Colon (tissue), 2 donors: ENCODE data around the gene ARPC1B.
"Not testable (repeated sequence)": the region's sequence is repeated elsewhere in the genome, so short reads cannot be mapped to it uniquely, and the experiment has no call there.

ENCODE experiments used
- FAIRE-seq: peaks from 2 replicates; lab custom pipeline; 2012; peaks lifted over from hg19 to GRCh38; lab: Jason Lieb, UNC
- donor health status: control.
- donor health status: control.

ARPC1B gene

GRCh38 chr7:99368750-99369389 is 5.7 kb upstream of the ARPC1B start:
- FAIRE-seq: no peak

DNA sequence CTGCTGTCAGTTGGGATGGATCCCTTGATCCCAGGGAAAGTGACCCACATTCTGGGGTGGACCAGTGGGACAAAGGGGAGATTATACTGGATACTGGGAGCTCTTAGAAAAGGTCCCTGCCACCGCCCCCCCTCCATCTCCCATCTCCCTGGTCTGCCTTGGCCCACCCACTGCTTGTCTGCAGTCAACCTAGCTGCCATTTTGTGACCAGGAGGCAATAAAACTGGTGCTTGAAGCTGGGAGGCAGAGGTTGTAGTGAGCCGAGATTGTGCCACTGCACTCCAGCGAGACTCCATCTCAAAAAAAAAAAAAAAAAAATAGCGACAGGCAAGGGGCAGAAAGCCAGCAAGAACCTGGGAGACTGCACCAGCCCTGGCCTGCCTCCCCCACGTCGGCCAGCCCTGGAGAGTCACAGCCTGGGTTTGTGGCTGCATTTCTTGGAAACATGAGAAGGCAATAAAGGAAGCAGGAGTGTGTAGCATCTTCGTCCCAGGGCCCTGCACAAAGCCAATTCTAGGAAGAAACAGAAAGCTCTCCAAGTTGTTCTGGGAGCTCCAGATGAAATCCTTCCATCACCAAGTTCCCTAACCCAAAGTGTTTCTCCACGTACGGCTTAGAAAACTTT is 4.7 kb upstream of the ARPC1B start:
- FAIRE-seq: no peak

DNA sequence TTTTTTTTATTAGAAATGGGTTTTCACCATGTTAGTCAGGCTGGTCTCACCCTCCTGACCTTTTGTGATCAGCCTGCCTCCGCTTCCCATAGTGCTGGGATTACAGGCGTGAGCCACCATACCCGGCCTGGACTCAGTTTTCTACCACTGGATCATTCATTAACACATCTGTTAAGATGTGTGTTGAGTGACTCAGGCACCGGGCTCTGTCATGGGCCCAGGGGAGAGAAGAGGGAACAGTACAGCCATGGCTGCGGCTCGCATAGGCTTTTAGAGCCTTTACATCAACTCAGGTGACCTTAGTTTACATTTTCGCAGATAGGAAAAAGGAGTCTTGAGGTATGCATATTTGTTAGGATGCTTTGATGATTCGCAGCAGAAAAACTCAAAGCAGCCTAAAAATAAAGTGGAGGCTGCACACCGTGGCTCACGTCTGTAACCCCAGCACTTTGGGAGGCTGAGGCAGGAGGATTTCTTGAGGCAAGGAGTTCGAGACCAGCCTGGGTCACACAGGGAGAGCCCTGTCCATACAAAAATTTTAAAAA is 3.1 kb upstream of the ARPC1B start:
- FAIRE-seq: no peak

GRCh38 chr7:99372275-99373090 is 2.0 kb upstream of the ARPC1B start:
- no peak for FAIRE-seq

DNA sequence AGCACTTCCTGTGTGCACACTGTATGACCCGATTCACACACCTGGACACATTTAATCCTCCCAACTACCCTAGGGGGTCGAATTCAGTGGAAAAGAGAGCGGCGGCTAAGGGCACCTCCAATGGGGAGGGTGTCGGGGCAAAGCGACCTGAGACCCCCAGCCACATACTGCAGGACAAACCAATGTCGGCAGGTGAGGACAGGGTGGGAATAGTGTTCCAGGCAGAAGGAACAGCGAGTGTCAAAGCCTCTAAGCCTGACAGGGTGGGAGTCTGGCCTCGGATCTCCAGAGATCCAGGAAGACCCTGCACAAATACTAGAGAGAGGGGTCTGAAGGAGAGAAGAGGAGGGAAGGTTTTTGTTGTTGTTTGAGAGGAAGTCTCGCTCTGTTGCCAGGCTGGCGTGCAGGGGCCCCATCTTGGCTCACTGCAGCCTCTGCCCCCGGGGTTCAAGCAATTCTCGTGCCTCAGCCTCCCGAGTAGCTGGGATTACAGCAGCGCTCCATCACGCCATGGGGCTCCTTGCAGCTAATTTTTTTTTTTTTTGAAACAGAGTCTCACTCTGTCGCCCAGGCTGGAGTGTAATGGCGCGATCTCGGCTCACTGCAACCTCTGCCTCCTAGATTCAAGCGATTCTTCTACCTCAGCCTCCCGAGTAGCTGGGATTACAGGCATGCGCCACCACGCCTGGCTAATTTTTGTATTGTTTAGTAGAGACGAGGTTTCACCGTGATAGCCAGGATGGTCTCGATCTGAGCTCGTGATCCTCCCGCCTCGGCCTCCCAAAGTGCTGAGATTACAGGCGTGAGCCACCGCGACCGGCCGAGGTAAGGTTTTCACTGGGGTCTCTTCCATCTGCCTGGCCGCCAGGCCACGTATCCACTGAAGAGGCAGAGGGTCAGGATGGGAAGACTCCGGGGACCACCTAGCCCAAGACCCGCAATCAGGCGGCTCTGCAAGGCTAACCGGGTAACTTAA is 1.2 kb upstream of the ARPC1B start:
- no peak for FAIRE-seq

GRCh38 chr7:99375070-99375807 is 709 bp downstream of the ARPC1B start:
- FAIRE-seq: no peak

- FAIRE-seq: no peak
Measured at GRCh38 chr7:99379043-99379577, 4.6 kb downstream of the ARPC1B start.

- FAIRE-seq: not testable (repeated sequence)
Measured at GRCh38 chr7:99379693-99380031, 5.1 kb downstream of the ARPC1B start.

GRCh38 chr7:99380032-99380822 is 5.7 kb downstream of the ARPC1B start:
- no peak for FAIRE-seq

DNA sequence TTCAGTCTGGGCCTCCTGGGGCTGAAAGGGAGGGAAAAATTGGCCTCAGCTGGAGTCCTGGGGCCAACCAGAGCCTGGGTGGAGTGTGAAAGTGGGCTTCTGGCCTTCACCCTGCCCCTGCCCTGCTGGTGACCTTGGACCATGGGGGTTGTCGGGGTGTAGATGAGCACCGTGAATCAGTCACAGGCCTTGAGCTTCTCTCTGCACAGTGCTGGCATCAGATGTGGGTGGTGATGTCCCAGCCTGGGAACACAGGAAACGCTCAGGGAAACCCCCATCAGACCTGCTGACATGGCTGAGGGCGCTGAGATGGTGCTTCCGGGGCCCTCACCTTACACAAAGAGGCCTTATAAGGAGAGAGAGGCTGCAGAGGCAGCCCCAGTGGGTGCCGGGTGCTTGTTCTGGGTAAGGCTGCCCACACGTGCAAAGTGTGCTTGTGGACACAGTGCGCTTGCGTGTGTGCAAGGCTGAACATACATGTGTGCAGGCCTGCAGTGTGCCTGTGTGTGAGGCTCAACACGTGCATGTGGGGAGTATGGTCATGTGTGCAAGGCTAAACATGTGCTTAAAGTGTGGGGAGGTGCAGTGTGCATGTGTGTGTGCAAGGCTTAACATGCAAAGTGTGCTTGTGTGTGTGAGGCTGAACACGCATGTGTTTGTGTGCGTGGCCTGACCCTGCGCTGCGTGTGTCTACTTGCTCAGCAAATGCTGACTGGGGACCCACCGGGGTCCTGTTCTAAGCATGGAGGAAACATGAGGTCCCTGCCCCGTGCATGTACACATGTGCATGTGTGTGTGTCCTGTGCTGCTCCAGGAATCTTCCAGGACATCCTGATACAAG is 6.5 kb downstream of the ARPC1B start:
- FAIRE-seq: no peak

- no peak for FAIRE-seq
Measured at GRCh38 chr7:99381664-99382075, 7.1 kb downstream of the ARPC1B start.

GRCh38 chr7:99383203-99383602 is 8.7 kb downstream of the ARPC1B start:
- no peak for FAIRE-seq

GRCh38 chr7:99383791-99384370 is 9.4 kb downstream of the ARPC1B start:
- FAIRE-seq: no peak

- FAIRE-seq: no peak
Measured at GRCh38 chr7:99384523-99384922, 10.0 kb downstream of the ARPC1B start.

- FAIRE-seq: no peak
Measured at GRCh38 chr7:99385564-99385963, 11.0 kb downstream of the ARPC1B start.

DNA sequence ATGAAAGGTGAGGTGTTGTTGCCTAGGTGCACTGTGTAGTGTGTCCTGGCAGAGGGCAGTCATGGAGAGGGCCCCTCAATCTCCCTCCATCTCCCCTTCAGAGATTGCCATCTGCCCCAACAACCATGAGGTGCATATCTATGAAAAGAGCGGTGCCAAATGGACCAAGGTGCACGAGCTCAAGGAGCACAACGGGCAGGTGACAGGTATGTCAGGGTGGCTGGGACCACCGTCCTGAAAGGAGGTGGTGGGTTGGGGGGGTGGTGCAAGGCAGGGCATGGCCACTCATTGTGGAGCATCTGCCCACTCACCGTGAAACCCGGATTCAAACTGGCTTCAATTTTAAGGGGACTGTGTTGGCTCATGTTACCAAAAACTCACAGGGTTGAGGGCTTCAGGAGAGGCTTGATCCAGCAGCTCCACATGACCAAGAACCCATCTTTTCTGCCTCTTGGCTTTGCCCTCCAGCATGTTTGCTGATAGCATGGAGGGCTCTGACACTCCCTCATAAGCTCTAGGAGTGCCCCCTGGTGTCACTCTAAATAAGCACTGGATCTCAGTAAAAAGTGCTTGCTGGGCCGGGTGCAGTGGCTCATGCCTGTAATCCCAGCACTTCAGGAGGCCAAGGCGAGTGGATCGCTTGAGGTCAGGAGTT is 12.2 kb downstream of the ARPC1B start:
- no peak for FAIRE-seq

DNA sequence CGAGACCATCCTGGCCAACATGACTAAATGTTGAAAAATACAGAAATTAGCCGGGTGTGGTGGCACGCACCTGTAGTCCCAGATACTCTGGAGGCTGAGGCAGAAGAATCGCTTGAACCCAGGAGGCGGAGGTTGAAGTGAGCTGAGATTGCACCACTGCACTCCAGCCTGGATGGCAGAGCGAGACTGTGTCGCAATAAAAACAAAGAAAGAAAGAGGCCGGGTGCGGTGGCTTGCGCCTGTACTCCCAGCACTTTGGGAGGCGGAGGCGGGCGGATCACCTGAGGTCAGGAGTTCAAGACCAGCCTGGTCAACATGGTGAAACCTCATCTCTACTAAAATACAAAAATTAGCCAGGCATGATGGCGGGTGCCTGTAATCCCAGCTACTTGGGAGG is 12.7 kb downstream of the ARPC1B start:
- not testable (repeated sequence) for FAIRE-seq

DNA sequence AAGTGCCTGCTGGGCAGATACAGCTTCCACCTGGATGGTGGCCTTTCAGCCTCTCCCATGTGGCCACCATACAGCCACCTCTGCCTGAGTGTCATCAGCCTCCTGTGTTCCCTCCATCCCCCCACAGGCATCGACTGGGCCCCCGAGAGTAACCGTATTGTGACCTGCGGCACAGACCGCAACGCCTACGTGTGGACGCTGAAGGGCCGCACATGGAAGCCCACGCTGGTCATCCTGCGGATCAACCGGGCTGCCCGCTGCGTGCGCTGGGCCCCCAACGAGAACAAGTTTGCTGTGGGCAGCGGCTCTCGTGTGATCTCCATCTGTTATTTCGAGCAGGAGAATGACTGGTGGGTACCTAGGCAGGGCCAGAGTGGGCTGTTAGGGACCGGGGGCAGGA is 13.4 kb downstream of the ARPC1B start:
- no peak for FAIRE-seq
